GM12892 (cell line): Measurements from ENCODE around the gene ECE1.
"Not testable (repeated sequence)": the region's sequence is repeated elsewhere in the genome, so short reads cannot be mapped to it uniquely, and the experiment has no call there.

Experiments used
- DNase-seq: peaks from one replicate; pipeline ENCODE4 v3.0.0; 2011; ENCODE audit not compliant: insufficient read length
- FAIRE-seq: peaks from 2 replicates; lab custom pipeline; 2011; peaks lifted over from hg19 to GRCh38; lab: Jason Lieb, UNC
- POLR2A ChIP-seq: IDR thresholded peaks from 2 replicates; pipeline ENCODE4 v1.6.1; 2011; ENCODE audit warnings: low read depth, low read length, control low read depth
- POLR2AphosphoS5 ChIP-seq: IDR thresholded peaks from 2 replicates; pipeline ENCODE4 v1.6.1; 2011; ENCODE audit warnings: low read depth, low read length, control low read depth
- TAF1 ChIP-seq: IDR thresholded peaks from 2 replicates; pipeline ENCODE4 v1.6.1; 2011; ENCODE audit warnings: low read depth, mild to moderate bottlenecking, control low read depth, low read length, borderline replicate concordance

ECE1 gene

GRCh38 chr1:21237446-21238088 lies 52.7 kb downstream of the ECE1 start:
- no peak for DNase-seq
- FAIRE-seq, result no peak
- TF ChIP-seq TAF1 (no peak), POLR2AphosphoS5 (no peak), POLR2A (no peak)

GRCh38 chr1:21236178-21236577 lies 54.1 kb downstream of the ECE1 start:
- no peak for DNase-seq
- no peak for FAIRE-seq
- TF ChIP-seq POLR2AphosphoS5 (no peak), POLR2A (no peak), TAF1 (no peak)

- FAIRE-seq (no peak), DNase-seq (no peak)
Measured at GRCh38 chr1:21234779-21235178, 55.5 kb downstream of the ECE1 start.

GRCh38 chr1:21233490-21233889 lies 56.8 kb downstream of the ECE1 start:
- TF ChIP-seq POLR2AphosphoS5, result no peak
- TF ChIP-seq POLR2A, result no peak
- no peak for TF ChIP-seq TAF1
- no peak for DNase-seq
- FAIRE-seq, result no peak

More at GRCh38 chr1:21234779-21235178, 55.5 kb downstream of the ECE1 start:
- no peak for TF ChIP-seq TAF1
- TF ChIP-seq POLR2A, result no peak
- TF ChIP-seq POLR2AphosphoS5, result no peak

- TF ChIP-seq POLR2A (no peak), TAF1 (no peak), POLR2AphosphoS5 (no peak)
- no peak for DNase-seq
- FAIRE-seq, result peak; percentile 36
Measured at GRCh38 chr1:21232044-21232443, 58.2 kb downstream of the ECE1 start.

- no peak for TF ChIP-seq POLR2AphosphoS5
- TF ChIP-seq TAF1, result no peak
- TF ChIP-seq POLR2A, result no peak
- FAIRE-seq (no peak), DNase-seq (no peak)
Measured at GRCh38 chr1:21229246-21230000, 60.8 kb downstream of the ECE1 start.

GRCh38 chr1:21228224-21228623 lies 62.0 kb downstream of the ECE1 start:
- not testable (repeated sequence) for DNase-seq, FAIRE-seq

- DNase-seq, result no peak
- TF ChIP-seq POLR2A (no peak), POLR2AphosphoS5 (no peak), TAF1 (no peak)
- no peak for FAIRE-seq
Measured at GRCh38 chr1:21225065-21225464, 65.2 kb downstream of the ECE1 start.

- DNase-seq, result no peak
- FAIRE-seq, result no peak
- no peak for TF ChIP-seq POLR2A
- TF ChIP-seq POLR2AphosphoS5, result no peak
- TF ChIP-seq TAF1, result no peak
Measured at GRCh38 chr1:21220815-21221214, 69.4 kb downstream of the ECE1 start.

- FAIRE-seq, result no peak
- no peak for TF ChIP-seq POLR2A
- TF ChIP-seq TAF1, result no peak
- no peak for TF ChIP-seq POLR2AphosphoS5
Measured at GRCh38 chr1:21219674-21220073, 70.6 kb downstream of the ECE1 start.

GRCh38 chr1:21217812-21218596 lies 72.3 kb downstream of the ECE1 start:
- no peak for DNase-seq
- TF ChIP-seq POLR2A (no peak), TAF1 (no peak), POLR2AphosphoS5 (no peak)
- no peak for FAIRE-seq

More at GRCh38 chr1:21219674-21220073, 70.6 kb downstream of the ECE1 start:
- no peak for DNase-seq
